T-helper 1 cell (primary cell): ENCODE results near the gene IP6K1.
A peak's percentile ranks its signal among the peaks of the same experiment; 100 is the strongest.
"Not testable (repeated sequence)": the region's sequence is repeated elsewhere in the genome, so short reads cannot be mapped to it uniquely, and the experiment has no call there.

Experiments
- DNase-seq, 5 donors: peaks; one replicate each; pipeline ENCODE4 v3.0.0-alpha.2; 2012 to 2020

Gene IP6K1

GRCh38 chr3:49793486-49794085 is 7.2 kb upstream of the IP6K1 start:
- DNase-seq, result no peak

- DNase-seq, result no peak
Measured at GRCh38 chr3:49792371-49793150, 6.2 kb upstream of the IP6K1 start.

- DNase-seq, result no peak
Measured at GRCh38 chr3:49791571-49791970, 5.2 kb upstream of the IP6K1 start.

- no peak for DNase-seq
Measured at GRCh38 chr3:49790626-49791411, 4.5 kb upstream of the IP6K1 start.

GRCh38 chr3:49788056-49788455 is 1.7 kb upstream of the IP6K1 start:
- DNase-seq, result no peak

GRCh38 chr3:49787536-49787935 is 1.2 kb upstream of the IP6K1 start:
- no peak for DNase-seq

GRCh38 chr3:49787182-49787464 is 781 bp upstream of the IP6K1 start:
- no peak for DNase-seq

GRCh38 chr3:49785565-49786356 is 581 bp downstream of the IP6K1 start:
- DNase-seq, result peak in 3 of 5 donors; percentile 20 to 29 (median 23)

- DNase-seq, result not testable (repeated sequence)
Measured at GRCh38 chr3:49782277-49782676, 4.1 kb downstream of the IP6K1 start.

GRCh38 chr3:49781415-49782199 is 4.7 kb downstream of the IP6K1 start:
- DNase-seq, result no peak

GRCh38 chr3:49780975-49781365 is 5.4 kb downstream of the IP6K1 start:
- DNase-seq, result not testable (repeated sequence)

GRCh38 chr3:49780080-49780974 is 6.0 kb downstream of the IP6K1 start:
- DNase-seq, result no peak

GRCh38 chr3:49779358-49780079 is 6.8 kb downstream of the IP6K1 start:
- DNase-seq, result no peak

- DNase-seq, result not testable (repeated sequence)
Measured at GRCh38 chr3:49776101-49776500, 10.2 kb downstream of the IP6K1 start.

- DNase-seq, result no peak
Measured at GRCh38 chr3:49775538-49775937, 10.8 kb downstream of the IP6K1 start.

- no peak for DNase-seq
Measured at GRCh38 chr3:49772703-49773102, 13.6 kb downstream of the IP6K1 start.

- no peak for DNase-seq
Measured at GRCh38 chr3:49771340-49771938, 14.9 kb downstream of the IP6K1 start.

GRCh38 chr3:49769926-49770325 is 16.4 kb downstream of the IP6K1 start:
- DNase-seq, result no peak

- DNase-seq, result no peak
Measured at GRCh38 chr3:49769286-49769915, 16.9 kb downstream of the IP6K1 start.

GRCh38 chr3:49763981-49764380 is 22.4 kb downstream of the IP6K1 start:
- DNase-seq, result no peak
